GM20431 (cell line): ENCODE data around the gene SCN7A.
"Not testable (repeated sequence)": the region's sequence is repeated elsewhere in the genome, so short reads cannot be mapped to it uniquely, and the experiment has no call there.

Experiments used
- in situ Hi-C: fragments of 300-500 bp; cut with MseI, MboI; formaldehyde crosslinking; loops from one replicate; pipeline ENCODE4 v1.15.0; 2020; ENCODE audit warnings: low sequenced_read_pairs; ENCODE audit not compliant: unreplicated experiment

Gene SCN7A

GRCh38 chr2:166364476-166365161, 129.4 kb downstream of the SCN7A start:
- in situ Hi-C loops: no loop called here

GRCh38 chr2:166361351-166362153, 132.5 kb downstream of the SCN7A start:
- in situ Hi-C loops: no loop called here

- in situ Hi-C loops: no loop called here
Measured at GRCh38 chr2:166360906-166361305, 133.1 kb downstream of the SCN7A start.

GRCh38 chr2:166360426-166360825, 133.6 kb downstream of the SCN7A start:
- in situ Hi-C loops: no loop called here

- in situ Hi-C loops: not testable (repeated sequence)
Measured at GRCh38 chr2:166357950-166358321, 136.1 kb downstream of the SCN7A start.

GRCh38 chr2:166357068-166357949, 136.7 kb downstream of the SCN7A start:
- in situ Hi-C loops: no loop called here
